GM12865 (cell line): Measurements from ENCODE around the gene DENND1B.

Source experiments
- DNase-seq: peaks from one replicate; pipeline ENCODE4 v3.0.0; 2010; ENCODE audit warnings: low read depth
- H3K4me3 ChIP-seq: 2 replicates; pipeline ENCODE4 v1.5.1; 2011; ENCODE audit warnings: mild to moderate bottlenecking, low read depth, low read length, control low read depth
- TF ChIP-seq, protein P1 (sequence below): IDR thresholded peaks from 2 replicates; pipeline ENCODE4 v1.5.1; 2011; ENCODE audit warnings: low read length, control low read depth, low read depth, inconsistent platforms; ENCODE audit not compliant: insufficient read depth; ENCODE audit errors: missing control alignments

The DENND1B gene

GRCh38 chr1:197735461-197735860 is 39.8 kb downstream of the DENND1B start:
- DNase-seq = no peak
- no peak overlapping the region for H3K4me3 ChIP-seq
- TF ChIP-seq, protein P1, sequence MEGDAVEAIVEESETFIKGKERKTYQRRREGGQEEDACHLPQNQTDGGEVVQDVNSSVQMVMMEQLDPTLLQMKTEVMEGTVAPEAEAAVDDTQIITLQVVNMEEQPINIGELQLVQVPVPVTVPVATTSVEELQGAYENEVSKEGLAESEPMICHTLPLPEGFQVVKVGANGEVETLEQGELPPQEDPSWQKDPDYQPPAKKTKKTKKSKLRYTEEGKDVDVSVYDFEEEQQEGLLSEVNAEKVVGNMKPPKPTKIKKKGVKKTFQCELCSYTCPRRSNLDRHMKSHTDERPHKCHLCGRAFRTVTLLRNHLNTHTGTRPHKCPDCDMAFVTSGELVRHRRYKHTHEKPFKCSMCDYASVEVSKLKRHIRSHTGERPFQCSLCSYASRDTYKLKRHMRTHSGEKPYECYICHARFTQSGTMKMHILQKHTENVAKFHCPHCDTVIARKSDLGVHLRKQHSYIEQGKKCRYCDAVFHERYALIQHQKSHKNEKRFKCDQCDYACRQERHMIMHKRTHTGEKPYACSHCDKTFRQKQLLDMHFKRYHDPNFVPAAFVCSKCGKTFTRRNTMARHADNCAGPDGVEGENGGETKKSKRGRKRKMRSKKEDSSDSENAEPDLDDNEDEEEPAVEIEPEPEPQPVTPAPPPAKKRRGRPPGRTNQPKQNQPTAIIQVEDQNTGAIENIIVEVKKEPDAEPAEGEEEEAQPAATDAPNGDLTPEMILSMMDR = no peak

DNA sequence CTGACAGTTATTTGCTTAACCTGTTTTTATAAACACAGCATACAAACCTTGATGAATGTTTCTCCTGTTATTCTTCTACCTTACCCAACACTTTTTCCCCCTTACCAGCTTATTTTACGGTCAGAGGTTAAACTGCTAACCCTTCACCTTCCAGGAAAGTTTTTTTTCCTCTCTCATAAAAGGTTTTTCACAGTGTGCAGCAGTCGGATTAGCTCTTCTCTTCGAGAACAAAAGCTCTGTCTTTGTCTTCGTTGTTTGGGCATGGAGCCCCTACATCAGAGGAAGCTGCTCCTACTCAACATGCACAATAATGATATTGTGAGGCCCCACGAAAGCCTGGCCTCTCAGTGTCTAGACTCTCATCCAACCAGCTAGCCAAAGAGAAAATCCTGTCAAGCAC is 42.0 kb downstream of the DENND1B start:
- TF ChIP-seq, protein P1 = no peak
- DNase-seq = no peak
- H3K4me3 ChIP-seq = no peak overlapping the region

DNA sequence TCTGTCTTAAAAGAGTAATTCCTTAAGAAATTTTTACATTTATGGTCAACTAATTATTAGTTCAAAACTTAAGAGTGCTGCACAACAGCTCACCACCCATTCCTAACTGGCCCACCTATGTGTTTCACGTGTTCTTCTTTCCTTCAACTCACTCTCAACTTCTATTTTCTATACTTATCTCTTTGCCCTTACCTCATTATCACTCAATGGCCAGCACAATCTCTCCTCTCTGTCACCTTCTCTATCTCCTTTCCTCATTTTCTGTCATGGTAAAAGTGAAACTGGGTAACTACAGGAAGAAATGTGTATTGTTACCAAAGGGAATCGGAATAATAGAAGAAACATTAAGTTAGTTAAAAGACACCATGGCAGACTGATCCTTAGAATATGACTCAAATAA is 43.1 kb downstream of the DENND1B start:
- no peak for DNase-seq
- TF ChIP-seq, protein P1 = no peak
- H3K4me3 ChIP-seq = no peak overlapping the region

DNA sequence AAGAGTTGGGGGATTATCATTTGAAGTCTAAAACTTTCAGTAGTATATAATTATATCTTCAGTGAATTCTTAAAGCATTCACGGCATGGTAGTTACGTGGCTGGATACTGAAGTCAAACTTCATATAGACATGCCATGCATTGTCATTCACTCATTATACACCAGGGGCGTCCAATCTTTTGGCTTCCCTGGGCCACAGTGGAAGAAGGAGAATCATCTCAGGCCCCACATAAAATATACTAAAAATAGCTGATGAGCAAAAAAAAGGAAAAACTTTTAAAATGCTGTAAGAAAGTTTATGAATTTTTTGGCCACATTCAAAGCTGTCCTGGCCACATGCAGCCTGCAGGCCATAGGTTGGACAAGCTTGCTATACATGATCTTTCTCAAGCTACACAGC is 43.8 kb downstream of the DENND1B start:
- H3K4me3 ChIP-seq = no peak overlapping the region
- no peak for DNase-seq
- TF ChIP-seq, protein P1 = no peak

DNA sequence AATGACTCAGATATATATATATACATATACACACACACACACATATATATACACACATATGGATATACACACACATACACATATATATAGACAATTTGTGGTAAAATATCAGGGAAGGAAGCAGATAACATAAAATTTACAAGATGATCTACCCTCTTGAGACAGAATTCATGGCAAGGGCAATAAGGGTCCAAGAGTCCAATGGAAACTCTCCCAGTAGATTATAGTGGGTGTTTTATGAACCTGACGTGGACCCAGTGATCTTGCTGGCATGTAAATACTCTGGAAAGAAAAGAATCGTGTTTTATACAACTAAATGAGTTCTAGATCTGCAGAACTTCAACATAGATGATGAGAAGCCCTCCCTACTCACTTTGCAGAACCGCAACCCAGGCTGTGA is 49.3 kb downstream of the DENND1B start:
- TF ChIP-seq, protein P1 = no peak
- DNase-seq = no peak
- H3K4me3 ChIP-seq = no peak overlapping the region

- no peak for DNase-seq
- TF ChIP-seq, protein P1 = no peak
- H3K4me3 ChIP-seq = no peak overlapping the region
These were observed 50.2 kb downstream of the DENND1B start for GRCh38 chr1:197725044-197725443.

GRCh38 chr1:197715806-197716205 is 59.5 kb downstream of the DENND1B start:
- DNase-seq = no peak
- H3K4me3 ChIP-seq = no peak overlapping the region
- TF ChIP-seq, protein P1 = no peak
